Stimulated activated CD4-positive, alpha-beta T cell treated with anti-CD3 and anti-CD28 coated beads, Interleukin-12 subunit alpha, Interleukin-12 subunit beta, amount 100 ng/mL, for 24 hours (primary cell): ENCODE data around the gene ABHD5.
"Not testable (repeated sequence)": the region's sequence is repeated elsewhere in the genome, so short reads cannot be mapped to it uniquely, and the experiment has no call there.

ENCODE experiments used
- DNase-seq, 2 experiments: peaks; one replicate each; pipeline ENCODE4 v3.0.0-alpha.2; 2020; ENCODE audit warnings: low read depth in 2 of 2

Gene ABHD5

GRCh38 chr3:43690400-43691119, at the start of gene ABHD5:
ABHD5 (plus strand) TSS chr3:43690938; CDS start chr3:43690993, 55 bp downstream.
- DNase-seq = peak; percentile 75 to 79

DNA sequence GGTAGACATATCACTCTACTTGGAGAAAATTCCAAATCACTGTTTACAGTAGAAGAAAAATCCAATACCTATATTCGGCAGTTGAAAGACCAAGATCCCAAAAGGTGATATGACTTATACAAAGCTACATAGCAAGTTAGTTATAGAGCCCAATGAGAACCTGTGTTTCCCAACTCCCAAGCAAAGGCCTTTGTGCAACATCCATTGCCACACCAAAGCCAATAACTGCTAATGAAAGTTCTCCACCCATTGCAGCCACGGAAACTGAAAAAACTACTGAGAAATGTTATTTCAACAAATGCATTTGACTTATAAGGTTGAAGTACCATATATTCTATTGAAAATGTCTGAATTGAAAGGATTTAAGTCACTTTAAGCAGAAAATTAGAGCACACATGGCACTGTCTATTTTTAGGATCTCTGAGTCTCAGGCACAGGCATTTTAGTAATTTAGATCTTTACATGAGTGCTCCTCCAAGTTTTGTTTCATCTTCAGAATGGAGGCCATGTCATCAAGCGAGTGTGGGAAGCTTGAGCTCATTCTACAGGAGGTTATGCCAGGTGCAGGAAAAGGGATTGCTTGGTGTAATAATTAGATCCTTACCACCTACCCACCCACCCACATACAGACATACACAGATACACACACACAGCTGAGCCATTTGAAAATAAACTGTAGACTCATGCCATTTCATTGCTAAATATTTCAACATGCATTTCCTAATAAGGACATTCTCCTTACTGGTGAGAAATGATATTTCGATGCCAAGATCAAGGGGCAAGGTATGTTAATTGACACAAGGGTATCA, 49.2 kb upstream of the ABHD5 start:
- no peak for DNase-seq

- DNase-seq = no peak
These were observed 46.3 kb upstream of the ABHD5 start for GRCh38 chr3:43644443-43644842.

GRCh38 chr3:43647331-43648166, 43.2 kb upstream of the ABHD5 start:
- DNase-seq = no peak

GRCh38 chr3:43648957-43649356, 41.8 kb upstream of the ABHD5 start:
- DNase-seq = no peak

GRCh38 chr3:43649365-43649968, 41.3 kb upstream of the ABHD5 start:
- DNase-seq = no peak

GRCh38 chr3:43650345-43650744, 40.4 kb upstream of the ABHD5 start:
- DNase-seq = no peak

DNA sequence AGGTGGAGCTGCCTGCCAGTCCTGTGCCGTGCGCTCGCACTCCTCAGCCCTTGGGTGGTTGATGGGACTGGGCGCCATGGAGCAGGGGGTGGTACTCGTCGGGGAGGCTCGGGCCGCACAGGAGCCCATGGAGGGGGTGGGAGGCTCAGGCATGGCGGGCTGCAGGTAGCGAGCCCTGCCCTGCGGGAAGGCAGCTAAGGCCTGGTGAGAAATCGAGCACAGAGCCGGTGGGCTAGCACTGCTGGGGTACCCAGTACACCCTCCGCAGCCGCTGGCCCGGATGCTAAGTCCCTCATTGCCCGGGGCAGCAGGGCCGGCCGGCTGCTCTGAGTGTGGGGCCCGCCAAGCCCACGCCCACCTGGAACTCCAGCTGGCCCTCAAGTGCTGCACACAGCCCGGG, 34.3 kb upstream of the ABHD5 start:
- DNase-seq = not testable (repeated sequence)

DNA sequence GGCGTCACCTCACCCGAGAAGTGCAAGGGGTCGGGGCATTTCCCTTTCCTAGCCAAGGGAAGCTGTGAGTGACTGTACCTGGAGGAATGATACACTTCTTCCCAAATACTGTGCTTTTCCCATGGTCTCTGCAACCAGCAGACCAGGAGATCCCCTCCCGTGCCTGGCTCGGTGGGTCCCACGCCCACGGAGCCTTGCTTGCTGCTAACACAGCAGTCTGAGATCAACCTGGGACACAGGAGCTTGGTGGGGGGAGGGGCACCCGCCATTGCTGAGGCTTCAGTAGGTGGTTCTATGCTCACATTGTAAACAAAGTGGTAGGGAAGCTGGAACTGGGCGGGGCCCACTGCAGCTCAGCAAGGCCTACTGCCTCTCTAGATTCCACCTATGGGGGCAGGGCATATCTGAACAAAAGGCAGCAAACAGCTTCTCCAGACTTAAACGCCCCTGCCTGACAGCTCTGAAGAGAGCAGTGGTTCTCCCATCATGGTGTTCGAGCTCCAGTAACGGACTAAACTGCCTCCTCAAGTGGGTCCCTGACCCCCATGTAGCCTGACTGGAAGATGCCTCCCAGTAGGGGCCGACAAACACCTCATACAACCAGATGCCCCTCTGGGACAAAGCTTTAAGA, 31.4 kb upstream of the ABHD5 start:
- DNase-seq = no peak

DNA sequence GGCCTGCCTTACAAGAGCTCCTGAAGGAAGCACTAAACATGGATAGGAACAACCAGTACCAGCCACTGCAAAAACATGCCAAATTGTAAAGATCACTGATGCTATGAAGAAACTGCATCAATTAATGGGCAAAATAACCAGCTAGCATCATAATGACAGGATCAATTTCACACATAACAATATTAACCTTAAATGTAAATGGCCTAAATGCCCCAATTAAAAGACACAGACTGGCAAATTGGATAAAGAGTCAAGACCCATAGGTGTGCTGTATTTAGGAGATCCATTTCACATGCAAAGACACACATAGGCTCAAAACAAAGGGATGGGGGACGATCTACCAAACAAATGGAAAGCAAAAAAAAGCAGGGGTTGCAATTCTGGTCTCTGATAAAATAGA, 29.4 kb upstream of the ABHD5 start:
- DNase-seq = not testable (repeated sequence)

DNA sequence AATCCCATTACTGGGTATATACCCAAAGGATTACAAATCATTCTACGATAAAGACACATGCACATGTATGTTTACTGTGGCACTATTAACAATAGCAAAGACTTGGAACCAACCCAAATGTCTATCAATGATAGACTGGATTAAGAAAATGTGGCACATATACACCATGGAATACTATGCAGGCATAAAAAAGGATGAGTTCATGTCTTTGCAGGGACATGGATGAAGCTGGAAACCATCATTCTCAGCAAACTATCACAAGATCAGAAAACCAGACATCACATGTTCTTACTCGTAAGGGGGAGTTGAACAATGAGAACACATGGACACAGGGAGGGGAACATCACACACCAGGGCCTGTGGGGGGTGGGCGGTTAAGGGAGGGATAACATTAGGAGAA, 25.7 kb upstream of the ABHD5 start:
- DNase-seq = not testable (repeated sequence)

- DNase-seq = no peak
These were observed 19.9 kb upstream of the ABHD5 start for GRCh38 chr3:43670635-43671522.

GRCh38 chr3:43674345-43675085, 16.2 kb upstream of the ABHD5 start:
- DNase-seq = no peak

GRCh38 chr3:43675593-43675992, 15.1 kb upstream of the ABHD5 start:
- DNase-seq = no peak

DNA sequence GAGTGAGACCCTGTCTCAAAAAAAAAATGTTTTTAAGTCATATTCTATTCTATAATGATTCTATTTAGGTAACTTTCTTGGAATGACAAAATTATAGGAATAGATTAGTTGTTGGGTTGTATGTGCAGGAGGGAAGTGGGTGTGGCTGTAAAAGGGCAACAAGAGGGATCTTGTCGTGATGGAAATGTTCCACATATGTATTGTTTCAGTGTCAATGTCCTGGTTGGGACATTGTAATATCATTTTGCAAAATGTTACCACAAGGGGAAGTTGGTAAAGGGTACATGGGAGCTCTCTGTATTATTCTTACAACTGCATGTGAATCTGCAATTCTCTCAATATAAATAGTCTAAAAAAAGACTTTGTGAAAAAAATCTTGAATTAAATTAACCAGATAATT, 14.3 kb upstream of the ABHD5 start:
- DNase-seq = no peak

GRCh38 chr3:43678375-43678774, 12.4 kb upstream of the ABHD5 start:
- DNase-seq = not testable (repeated sequence)

DNA sequence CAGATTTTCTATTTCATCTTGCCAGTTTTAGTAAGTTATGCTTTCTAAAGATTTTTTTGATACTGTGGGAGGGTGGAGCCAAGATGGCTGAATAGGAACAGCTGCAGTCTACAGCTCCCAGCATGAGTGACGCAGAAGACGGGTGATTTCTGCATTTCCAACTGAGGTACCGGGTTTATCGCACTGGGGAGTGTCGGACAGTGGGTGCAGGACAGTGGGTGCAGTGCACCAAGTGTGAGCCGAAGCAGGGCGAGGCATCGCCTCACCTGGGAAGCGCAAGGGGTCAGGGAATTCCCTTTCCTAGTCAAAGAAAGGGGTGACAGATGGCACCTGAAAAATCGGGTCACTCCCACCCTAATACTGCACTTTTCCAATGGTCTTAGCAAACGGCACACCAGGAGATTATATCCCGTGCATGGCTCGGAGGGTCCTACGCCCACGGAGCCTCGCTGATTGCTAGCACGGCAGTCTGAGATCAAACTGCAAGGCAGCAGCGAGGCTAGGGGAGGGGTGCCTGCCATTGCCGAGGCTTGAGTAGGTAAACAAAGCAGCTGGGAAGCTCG, 11.8 kb upstream of the ABHD5 start:
- not testable (repeated sequence) for DNase-seq

DNA sequence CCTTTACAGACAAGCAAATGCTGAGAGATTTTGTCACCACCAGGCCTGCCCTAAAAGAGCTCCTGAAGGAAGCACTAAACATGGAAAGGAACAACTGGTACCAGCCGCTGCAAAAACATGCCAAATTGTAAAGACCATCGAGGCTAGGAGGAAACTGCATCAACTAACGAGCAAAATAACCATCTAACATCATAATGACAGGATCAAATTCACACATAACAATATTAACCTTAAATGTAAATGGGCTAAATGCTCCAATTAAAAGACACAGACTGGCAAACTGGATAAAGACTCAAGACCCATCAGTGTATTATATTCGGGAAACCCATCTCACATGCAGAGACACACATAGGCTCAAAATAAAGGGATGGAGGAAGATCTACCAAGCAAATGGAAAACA, 9.9 kb upstream of the ABHD5 start:
- not testable (repeated sequence) for DNase-seq

GRCh38 chr3:43684944-43685343, 5.8 kb upstream of the ABHD5 start:
- DNase-seq = no peak
